Skin of body (tissue), 2 donors: ENCODE results near the gene ABCB11. TPM values are rescaled to one million over a fixed set of nuclear protein-coding genes. Genes with fewer than 3 reads are reported as not detected.

Experiments used
- DNase-seq: peaks from one replicate; lab custom pipeline; 2025; lab: John Stamatoyannopoulos, UW
- total RNA-seq: library from RNA; depleted of rRNA; stranded (reverse); fragments of >200 nt; gene quantifications from one replicate; pipeline ENCODE4 v1.2.3, GENCODE V29; 2014

Gene ABCB11
- total RNA-seq, 1 donor from 2014 or later, result 0.79 TPM

DNA sequence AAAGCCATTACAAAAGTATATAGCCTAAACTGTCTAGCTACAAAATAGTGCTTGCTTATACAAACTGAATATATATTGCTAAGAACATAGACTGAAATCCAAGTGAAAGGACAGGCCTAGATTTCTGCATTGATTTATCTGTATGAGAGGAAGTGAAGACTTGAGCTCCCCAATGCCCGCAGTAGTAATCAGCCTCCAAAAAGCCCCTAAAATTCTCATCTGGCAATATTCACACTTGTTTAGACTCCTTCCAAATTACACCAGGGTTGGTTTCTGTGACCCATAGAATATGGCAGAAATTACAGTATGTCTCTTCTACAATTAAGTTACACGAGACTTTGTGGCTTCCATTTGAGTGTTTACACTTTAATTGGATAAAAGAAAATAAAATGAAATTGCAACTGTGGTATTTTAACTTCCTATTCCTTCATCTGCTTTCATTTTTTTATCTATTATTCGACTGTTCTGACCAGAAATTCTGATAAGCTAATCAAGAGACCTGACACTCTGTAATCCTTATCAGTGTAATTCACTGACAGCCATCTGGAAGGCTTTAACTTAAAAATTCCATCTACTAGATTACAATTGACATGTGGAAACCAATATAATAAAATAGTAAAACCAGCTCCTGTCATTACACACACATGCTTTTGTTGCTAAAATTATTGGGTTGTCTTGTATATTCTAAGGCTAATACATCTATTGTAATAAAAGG is 21.1 kb downstream of the ABCB11 start:
- DNase-seq, result no peak

DNA sequence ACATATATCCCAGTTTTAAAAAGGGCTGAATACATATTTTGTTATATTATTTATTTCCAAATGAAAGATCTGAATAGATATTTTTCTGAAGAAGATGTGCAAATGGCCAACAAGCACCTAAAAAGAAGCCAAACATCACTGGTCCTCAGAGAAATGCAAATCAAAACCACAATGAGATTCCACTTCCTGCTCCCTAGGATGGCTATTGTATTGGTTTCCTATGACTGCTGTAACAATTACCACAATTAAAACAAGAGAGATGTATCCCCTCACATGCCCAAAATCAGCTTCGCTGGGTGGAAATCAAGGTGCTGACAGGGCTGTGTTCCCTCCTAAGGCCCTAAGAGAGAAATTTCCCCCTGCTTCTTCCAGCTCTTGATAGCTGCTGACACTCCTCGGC is 23.2 kb downstream of the ABCB11 start:
- no peak for DNase-seq

DNA sequence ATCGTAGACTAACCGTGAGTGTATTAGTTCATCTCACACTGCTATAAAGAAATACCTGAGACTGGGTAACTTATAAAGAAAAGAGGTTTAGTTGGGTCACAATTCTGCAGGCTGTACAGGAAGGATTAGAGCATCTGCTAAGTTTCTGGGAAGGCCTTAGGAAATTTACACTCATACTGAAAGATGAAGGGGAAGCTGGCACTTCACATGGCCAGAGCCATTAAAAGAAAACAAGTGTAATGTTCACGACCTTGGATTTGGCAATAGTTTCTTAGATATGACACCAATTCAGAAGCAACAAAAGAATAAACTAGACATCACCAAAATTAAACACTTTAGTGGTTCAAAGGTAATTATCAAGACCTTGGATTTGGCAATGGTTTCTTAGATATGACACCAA is 23.8 kb downstream of the ABCB11 start:
- DNase-seq, result no peak

DNA sequence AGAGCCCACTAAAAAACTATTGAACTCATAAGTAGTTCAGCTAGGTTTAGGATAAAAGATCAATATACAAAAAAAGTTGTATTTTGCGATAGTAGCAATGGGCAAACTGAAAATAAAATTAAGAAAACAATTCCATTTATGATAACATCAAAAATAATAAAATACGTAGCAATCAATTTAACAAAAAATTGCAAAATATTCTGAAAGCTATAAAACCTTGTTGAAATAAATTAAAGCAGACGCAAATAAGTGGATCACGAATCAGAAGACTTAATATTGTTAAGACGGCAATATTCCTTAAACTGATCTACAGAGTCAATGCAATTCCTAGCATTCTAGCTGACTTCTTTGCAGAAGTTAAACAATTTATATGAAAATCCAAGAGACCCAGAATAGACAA is 24.5 kb downstream of the ABCB11 start:
- no peak for DNase-seq

DNA sequence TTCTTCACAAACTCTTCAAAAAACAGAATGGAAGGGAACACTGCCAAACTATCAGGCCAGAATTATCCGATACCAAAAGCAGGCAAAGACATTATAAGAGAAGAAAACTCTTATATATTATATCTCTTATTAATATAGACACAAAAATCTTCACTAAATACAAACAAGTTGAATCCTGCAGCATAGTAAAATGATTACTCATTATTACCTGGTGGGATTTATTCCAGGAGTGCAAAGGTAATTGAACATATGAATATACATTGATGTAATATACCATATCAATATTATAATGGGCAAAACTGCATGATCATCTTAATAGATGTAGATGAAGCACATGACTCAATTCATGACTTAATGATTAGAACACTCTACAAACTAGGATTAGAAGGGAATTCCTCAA is 25.1 kb downstream of the ABCB11 start:
- DNase-seq, result no peak

DNA sequence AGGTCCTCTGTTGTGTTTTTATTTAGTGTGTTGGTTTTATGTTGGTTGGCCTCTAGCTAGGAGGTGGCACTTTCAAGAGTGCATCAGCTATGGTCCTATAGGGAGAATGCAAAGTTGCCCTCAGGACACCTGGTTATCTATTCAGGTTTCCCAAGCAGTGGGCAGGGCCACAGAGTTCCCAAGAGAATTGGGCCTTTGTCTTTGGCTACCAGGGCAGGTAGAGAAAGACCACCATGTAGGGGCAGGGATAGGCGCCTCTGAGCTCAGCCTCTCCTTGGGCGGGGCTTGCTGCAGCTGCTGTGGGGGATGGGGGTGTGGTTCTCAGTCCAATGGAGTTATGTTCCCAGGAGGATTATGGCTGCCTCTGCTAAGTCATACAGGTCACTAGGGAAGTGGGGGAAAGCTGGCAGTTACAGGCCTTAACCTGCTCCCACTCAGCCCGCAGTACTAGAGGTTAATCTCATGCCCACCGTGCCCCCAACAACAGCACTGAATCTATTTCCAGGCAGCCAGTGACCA is 26.0 kb downstream of the ABCB11 start:
- no peak for DNase-seq

DNA sequence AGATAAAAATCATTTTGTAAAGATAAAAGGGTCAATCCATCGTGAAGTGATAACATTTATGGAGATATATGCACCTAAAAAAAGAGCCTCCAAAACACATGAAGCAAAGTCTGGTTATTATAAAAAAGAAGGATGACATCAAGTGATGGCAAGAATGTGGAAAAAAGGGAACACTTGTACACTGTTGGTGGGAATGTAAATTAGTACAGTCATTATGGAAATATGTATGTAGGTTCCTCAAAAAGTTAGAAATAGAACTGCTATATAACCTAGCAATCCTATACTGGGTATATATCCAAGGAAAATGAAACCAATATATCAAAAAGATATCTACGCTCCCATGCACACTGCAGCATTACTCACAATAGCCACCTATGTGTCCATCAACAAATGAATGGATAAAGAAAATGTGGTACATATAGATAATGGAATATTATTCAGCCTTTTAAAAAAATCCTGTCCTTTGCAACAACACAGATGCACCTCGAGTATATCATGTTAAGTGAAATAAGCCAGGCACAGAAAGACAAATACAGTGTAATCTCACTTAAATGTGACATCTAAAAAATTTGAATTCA is 28.9 kb downstream of the ABCB11 start:
- DNase-seq, result no peak

DNA sequence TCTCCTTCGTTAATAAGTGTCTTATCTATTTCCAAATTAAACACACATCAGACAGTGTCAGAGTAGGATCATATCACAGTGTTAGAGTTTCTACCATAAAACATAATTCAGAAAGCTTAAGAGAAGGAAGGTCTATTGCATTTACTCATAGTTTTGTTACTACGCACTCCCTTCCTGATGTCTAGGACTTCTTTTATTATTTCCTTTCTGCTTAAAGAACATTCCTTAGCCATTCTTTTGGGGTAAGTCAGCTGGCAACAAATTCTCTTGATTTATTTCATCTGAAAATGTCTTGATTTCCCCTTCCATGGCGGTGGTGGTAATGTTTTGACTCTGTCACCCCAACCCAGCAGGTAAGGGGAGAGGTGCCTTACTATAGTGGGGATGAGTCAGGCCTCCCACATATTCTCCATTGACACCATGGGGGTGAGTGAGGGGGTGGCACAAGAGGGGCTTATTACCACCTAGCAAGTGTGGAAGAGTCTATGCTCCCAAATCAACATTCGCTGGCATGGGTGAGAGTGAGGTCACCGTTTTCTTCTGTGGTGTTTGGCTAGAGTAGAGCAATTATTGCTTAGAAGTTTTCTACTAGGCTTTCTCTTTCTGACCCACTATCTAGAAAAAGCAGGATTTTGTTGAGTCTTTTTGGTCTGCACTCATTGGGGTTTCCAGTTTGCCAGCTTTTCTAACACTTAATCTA is 29.9 kb downstream of the ABCB11 start:
- no peak for DNase-seq

DNA sequence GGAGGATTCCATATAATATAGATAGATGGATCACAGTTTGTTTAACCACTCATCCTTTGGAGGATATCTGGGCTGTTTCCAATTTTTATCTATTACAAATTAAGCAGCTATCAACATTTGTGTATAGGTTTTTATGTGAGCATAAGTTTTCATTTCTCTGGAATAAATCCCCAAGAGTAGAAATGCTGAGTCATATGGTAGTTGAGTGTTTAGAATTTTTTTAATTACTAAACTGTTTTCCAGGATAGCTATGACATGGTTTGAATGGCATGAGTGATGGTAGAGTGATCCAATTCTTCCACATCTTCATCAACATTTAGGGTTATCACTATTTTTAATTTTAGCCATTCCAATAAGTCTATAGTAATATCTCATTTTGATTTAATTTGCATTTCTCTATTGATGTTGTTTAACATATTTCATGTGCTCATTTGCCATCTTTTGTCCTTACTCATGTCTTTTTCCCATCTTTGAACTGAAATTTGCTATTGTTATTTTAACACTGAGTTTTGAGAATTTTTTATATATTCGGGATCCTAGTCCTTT is 31.4 kb downstream of the ABCB11 start:
- DNase-seq, result no peak

DNA sequence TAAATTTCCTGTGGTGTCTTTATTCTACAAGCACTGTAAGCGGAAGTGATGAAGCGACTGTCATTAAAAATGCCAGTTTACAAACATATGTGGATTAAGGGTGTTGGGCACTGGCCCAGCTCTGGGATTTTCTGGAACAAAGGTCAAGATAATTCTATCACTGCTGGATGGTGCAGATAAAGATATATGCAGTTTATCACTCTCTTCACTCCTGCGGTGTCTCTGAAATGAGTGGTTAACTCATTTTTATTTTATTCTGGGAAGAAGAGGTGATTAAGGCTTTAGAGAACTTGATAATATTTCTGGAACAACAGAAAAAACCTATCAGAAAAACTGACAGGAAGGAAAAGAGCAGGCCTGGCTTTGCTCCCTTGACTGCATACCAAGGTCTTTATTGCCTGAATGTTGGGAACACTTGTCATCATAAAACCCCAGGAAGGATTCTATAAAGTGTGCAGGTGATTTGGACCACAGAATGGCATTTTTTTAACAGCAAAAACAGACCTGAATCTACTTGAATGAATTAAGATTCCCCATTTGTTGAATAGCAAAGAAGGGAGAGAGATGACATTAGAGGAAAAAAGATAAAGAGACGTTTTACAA is 32.4 kb downstream of the ABCB11 start:
- no peak for DNase-seq

DNA sequence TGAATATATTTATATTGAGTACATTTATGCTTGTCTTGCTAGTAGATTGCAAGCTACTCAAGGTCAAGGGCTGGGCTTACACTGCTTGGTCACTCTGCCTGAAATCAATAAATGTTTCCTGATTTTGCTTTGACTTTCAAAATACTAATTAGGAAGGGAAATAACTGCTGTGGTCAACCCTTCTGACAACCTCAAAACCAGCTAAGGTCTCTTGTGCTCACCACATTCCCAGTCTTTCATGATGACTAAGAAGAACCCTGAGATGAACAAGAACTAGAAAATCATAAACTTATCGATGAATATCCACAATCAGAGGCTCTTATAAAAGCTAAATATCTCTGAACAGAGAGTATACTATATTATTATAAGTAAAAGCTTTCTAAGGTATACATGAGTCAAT is 33.3 kb downstream of the ABCB11 start:
- DNase-seq, result no peak

DNA sequence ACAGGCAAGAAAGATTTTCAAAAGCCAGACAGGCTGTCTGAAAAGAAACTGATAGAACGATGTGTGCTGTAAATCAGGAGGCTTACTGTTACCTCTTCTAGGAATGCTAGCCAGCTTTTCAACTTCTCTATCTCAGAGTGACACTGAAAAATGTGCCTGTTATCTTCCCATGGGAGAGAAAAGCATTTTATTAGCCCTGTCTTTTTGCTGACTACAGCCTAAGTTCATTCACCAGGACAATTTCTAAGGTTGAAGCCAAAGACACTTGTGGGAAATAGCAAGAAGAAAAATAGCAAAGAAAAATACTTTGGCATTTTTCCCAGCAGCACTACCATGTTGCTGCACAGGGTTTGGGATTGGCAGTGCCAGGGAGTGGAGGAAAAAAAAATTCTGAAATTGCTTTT is 34.0 kb downstream of the ABCB11 start:
- no peak for DNase-seq

DNA sequence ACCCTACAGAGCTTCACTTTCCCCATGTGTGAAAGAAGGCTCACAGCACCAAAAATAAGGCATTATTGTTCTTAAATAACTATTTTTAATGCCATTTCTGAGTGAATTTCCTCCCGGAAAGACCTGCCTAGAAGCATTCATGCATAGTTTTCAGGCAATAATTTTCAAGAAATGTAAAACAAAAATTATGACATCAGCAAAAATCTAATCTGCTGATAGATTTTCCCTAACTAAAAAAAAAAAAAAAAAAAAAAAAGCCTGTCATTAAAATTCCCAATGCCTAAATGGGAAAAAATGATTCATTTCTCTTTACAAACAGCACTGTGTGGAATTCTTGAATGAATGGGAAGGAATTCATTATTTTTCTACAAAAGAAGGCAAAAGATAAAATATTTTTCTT is 35.4 kb downstream of the ABCB11 start:
- no peak for DNase-seq

DNA sequence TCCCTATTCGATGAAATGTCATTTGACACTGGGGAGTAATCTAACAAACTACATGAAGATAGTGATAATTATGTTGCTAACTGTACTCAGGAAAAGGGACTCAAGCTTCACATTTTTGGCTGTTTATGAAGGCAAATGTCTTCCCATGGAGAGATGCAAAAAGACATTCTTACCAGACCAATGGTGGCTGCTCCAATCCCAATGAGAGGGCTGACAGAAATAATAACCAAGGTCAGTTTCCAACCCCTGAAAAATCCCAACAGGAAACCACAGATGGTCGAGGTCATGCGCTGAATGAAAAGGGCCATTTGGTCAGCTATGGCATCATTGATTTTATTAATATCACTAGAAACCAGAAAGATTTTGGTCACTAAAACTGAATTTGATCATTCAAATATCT is 37.6 kb downstream of the ABCB11 start:
- DNase-seq, result no peak

DNA sequence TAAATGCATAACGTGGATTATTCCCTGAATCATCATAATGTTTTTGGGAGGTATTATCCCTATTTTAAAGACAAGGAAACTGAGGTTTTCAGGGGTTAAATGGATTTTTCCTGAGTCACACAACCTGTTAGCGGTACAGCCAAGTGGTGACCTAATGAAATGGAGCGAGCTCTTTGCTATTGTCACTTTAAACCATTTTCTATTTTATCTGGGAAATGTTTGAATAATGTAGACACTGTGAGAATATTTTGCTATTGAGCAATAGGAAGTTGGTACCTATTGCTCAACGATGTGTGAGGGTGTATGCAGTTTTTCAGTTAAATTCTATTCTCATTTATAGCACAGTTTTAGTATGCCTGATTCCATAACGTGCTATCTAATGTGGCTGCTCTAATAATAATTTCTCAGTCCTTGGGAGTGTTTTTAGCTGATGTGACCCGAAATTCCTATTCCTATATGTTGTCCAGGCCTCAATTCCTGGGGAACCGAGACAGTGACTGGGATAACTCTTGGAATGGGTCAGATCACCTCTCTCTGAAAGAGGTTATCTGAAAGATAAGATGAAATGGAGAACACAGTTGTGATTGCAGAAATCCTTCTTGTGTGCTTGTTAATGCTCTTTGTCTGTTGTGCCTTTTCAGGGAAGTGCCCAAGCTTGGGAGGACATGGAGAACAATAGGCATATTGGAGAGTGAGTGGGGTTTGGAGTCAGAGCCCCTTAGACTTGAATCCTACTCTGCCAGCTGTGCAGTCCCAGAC is 38.4 kb downstream of the ABCB11 start:
- DNase-seq, result no peak

DNA sequence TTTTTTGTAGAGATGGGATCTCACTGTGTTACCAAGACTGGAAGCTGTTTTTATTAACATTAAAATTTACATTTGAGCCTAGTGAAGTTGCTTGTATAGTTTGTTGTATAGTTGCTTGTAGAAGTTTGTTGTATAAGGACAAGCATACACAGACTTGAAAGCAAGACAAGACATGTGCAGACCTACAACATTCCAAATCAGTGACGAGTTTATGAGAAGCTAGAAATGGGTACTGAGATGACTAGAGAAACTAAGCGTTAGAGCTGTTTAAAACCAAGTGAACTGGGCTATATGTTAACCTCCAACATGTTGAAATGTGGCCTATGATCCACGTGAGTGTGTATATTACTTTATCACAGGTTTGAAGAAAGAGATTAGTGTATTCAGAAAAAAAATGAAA is 39.1 kb downstream of the ABCB11 start:
- no peak for DNase-seq

DNA sequence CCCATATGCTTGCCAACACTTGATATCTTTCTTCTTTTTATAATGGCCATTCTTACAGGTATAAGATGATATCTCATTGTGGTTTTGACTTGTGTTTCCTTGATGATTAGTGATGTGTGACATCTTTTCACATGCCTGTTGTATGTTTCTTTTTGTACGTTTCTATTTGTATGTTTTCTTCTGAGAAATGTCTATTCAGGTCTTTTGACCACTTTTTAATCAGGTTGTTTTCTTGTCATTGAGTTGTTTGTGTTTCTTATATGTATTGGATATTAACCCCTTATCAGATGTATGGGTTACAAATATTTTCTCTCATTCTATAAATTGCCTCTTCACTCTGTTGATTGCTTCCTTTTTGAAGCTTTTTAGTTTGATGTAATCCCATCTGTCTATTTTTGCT is 42.4 kb downstream of the ABCB11 start:
- DNase-seq, result no peak

DNA sequence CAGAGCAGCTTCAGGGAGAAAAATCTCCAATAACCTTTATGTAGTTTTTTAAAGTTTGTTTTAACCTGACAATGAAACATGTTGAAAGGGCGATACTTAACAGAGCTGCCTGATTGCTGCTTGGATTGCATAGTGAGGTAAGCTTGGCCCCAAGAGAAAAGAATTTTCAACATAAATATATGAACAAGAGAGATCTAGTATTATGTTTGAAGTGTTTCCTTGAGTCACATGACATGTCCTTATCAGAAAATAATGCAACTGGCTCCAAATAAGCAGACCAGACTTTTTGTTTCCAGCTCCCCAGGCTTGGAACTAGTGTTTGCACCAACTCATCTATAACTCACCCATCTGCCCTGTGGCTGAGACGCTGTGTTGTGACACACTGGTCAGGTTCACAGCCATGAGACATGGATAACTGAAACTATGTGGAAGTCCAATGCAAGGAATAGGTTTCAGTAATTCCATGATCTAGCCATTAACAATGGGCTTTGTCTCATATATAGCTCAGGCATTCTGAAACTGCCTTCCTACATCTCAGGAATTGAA is 44.7 kb downstream of the ABCB11 start:
- DNase-seq, result no peak

DNA sequence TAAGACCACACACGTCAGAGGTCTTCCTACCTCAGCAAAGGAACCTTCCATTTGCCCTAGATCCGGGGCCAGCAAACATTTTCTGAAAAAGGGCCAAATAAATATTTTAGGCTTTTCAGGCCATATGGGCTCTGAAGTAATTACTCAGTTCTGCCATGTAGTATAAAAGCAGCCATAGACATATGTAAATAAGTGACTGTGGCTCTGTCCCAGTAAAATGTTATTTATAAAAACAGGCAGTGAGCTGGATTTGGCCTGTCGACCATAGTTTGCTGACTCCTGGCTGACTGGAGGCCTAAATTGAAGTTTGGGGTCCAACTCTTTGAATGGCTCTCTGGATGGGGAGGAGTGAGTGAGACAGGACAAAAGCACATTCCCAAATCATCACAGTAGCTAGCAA is 49.5 kb downstream of the ABCB11 start:
- no peak for DNase-seq

DNA sequence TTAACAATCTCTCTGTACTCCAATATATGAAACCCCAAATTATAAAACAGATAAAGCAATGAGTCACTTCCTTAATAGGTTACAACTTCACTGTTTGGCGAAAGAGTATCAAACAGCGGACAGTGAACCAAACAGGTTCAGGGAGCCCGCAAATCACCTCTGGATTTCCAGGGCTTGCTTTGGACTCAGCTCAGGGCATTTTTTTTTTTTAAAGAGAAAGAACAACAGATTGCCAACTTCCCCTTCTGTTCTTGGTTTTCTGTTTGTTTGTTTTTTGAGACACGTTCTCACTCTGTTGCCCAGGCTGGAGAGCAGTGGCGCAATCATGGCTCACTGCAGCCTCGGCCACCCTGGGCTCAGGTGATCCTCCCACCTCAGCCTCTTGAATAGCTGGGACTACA is 52.7 kb downstream of the ABCB11 start:
- no peak for DNase-seq

DNA sequence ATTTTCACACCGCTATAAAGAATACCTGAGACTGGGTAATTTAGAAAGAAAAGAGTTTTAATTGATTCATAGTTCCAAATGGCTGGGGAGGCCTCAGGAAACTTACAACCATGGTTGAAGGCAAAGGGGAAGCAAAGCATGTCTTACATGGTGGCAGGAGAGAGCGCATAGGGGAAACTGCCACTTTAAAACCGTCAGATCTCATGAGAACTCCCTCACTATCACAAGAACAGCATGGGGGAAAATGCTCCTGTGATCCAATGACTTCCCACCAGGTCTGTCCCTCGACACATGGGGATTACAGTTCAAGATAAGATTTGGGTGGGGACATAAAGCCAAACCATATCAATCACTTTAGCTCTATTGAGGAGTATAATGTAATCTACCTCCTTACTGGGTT is 53.5 kb downstream of the ABCB11 start:
- DNase-seq, result no peak
